H9 (cell line): ENCODE data around the gene COL4A4. TPM values are rescaled to one million over a fixed set of nuclear protein-coding genes. Genes with fewer than 3 reads are reported as not detected.

Experiments used
- DNase-seq: peaks from one replicate; pipeline ENCODE4 v3.0.0-alpha.2; 2017
- H2AFZ ChIP-seq: one replicate; pipeline ENCODE4 v1.6.1; 2013; ENCODE audit warnings: mild to moderate bottlenecking, low read length, control low read depth, moderate library complexity
- H2AK5ac ChIP-seq: 2 replicates; pipeline ENCODE4 v1.6.1; 2013; ENCODE audit warnings: low read length, control low read depth, mixed read lengths; ENCODE audit not compliant: insufficient read length
- H2BK120ac ChIP-seq: one replicate; pipeline ENCODE4 v1.6.1; 2013; ENCODE audit warnings: low read depth, mild to moderate bottlenecking, low read length, control low read depth, inconsistent platforms; ENCODE audit not compliant: poor library complexity, severe bottlenecking
- H2BK12ac ChIP-seq: 2 replicates; pipeline ENCODE4 v1.6.1; 2013; ENCODE audit warnings: low read length, control low read depth, mixed read lengths, low read depth; ENCODE audit not compliant: insufficient read length
- H2BK15ac ChIP-seq: 2 replicates; pipeline ENCODE4 v1.6.1; 2013; ENCODE audit warnings: low read depth, low read length, control low read depth
- H2BK20ac ChIP-seq: one replicate; pipeline ENCODE4 v1.6.1; 2013; ENCODE audit warnings: low read depth, mild to moderate bottlenecking, low read length, control low read depth, inconsistent platforms; ENCODE audit not compliant: poor library complexity, severe bottlenecking
- H2BK5ac ChIP-seq: 2 replicates; pipeline ENCODE4 v1.6.1; 2013; ENCODE audit warnings: low read length, control low read depth, mixed read lengths; ENCODE audit not compliant: insufficient read length
- H3K14ac ChIP-seq: 2 replicates; pipeline ENCODE4 v1.6.1; 2013; ENCODE audit warnings: low read length, control low read depth; ENCODE audit not compliant: insufficient read depth
- H3K18ac ChIP-seq: 2 replicates; pipeline ENCODE4 v1.6.1; 2013; ENCODE audit warnings: low read depth, mild to moderate bottlenecking, mixed read lengths, low read length, control low read depth; ENCODE audit not compliant: insufficient read length
- H3K23ac ChIP-seq: 2 replicates; pipeline ENCODE4 v1.6.1; 2013; ENCODE audit warnings: low read length, control low read depth, mixed read lengths, low read depth; ENCODE audit not compliant: insufficient read length
- H3K23me2 ChIP-seq: 2 replicates; pipeline ENCODE4 v1.6.1; 2013; ENCODE audit warnings: low read depth, mild to moderate bottlenecking, mixed read lengths, low read length, control low read depth; ENCODE audit not compliant: insufficient read length, poor library complexity, severe bottlenecking
- H3K27ac ChIP-seq: 2 replicates; pipeline ENCODE4 v1.5.1; 2013; ENCODE audit warnings: low read length, control low read depth, mixed read lengths, low read depth; ENCODE audit not compliant: insufficient read length
- H3K27me3 ChIP-seq: 2 replicates; pipeline ENCODE4 v1.6.1; 2013; ENCODE audit warnings: low read length, control low read depth, inconsistent platforms; ENCODE audit not compliant: insufficient read depth
- H3K4ac ChIP-seq: 2 replicates; pipeline ENCODE4 v1.6.1; 2013; ENCODE audit warnings: low read depth, mild to moderate bottlenecking, control low read depth, inconsistent platforms, low read length, moderate library complexity
- H3K4me1 ChIP-seq: 2 replicates; pipeline ENCODE4 v1.6.1; 2013; ENCODE audit warnings: low read length, control low read depth, inconsistent platforms; ENCODE audit not compliant: insufficient read depth
- H3K4me2 ChIP-seq: 2 replicates; pipeline ENCODE4 v1.6.1; 2013; ENCODE audit warnings: low read length, control low read depth, mixed read lengths; ENCODE audit not compliant: insufficient read length, insufficient read depth
- H3K56ac ChIP-seq: 2 replicates; pipeline ENCODE4 v1.6.1; 2013; ENCODE audit warnings: low read depth, mild to moderate bottlenecking, mixed read lengths, low read length, control low read depth; ENCODE audit not compliant: insufficient read length
- H3K79me1 ChIP-seq: 2 replicates; pipeline ENCODE4 v1.6.1; 2013; ENCODE audit warnings: low read depth, mild to moderate bottlenecking, moderate library complexity, low read length, control low read depth, inconsistent platforms; ENCODE audit not compliant: insufficient read depth, poor library complexity, severe bottlenecking
- H3K79me2 ChIP-seq: 2 replicates; pipeline ENCODE4 v1.6.1; 2013; ENCODE audit warnings: low read length, control low read depth, inconsistent platforms; ENCODE audit not compliant: insufficient read depth
- H3K9ac ChIP-seq: 2 replicates; pipeline ENCODE4 v1.6.1; 2013; ENCODE audit warnings: low read length, control low read depth, mixed read lengths; ENCODE audit not compliant: insufficient read length; ENCODE audit errors: extremely low read depth
- H3K9me3 ChIP-seq: one replicate; pipeline ENCODE4 v1.6.1; 2013; ENCODE audit warnings: low read depth, low read length, inconsistent platforms; ENCODE audit not compliant: control insufficient read depth
- H3T11ph ChIP-seq: one replicate; pipeline ENCODE4 v1.6.1; 2013; ENCODE audit warnings: mild to moderate bottlenecking, low read length, control low read depth, inconsistent platforms
- H4K20me1 ChIP-seq: one replicate; pipeline ENCODE4 v1.6.1; 2013; ENCODE audit not compliant: control insufficient read depth, insufficient read length, insufficient read depth
- H4K5ac ChIP-seq: 2 replicates; pipeline ENCODE4 v1.6.1; 2013; ENCODE audit warnings: low read depth, mild to moderate bottlenecking, mixed read lengths, low read length, control low read depth; ENCODE audit not compliant: insufficient read length
- H4K8ac ChIP-seq: replicated peaks from 2 replicates; pipeline ENCODE4 v1.6.1; 2013; ENCODE audit warnings: low read length, control low read depth, mixed read lengths, low read depth; ENCODE audit not compliant: insufficient read length
- H4K91ac ChIP-seq: 2 replicates; pipeline ENCODE4 v1.6.1; 2013; ENCODE audit warnings: low read depth, mild to moderate bottlenecking, moderate library complexity, mixed read lengths, low read length, control low read depth; ENCODE audit not compliant: insufficient read length
- H3K27ac Mint-ChIP-seq, 3 experiments: 2 replicates in 2 of 3; 3 replicates in 1 of 3; pipeline ENCODE4 v1.8.0; 2020 to 2021; ENCODE audit warnings: mixed read lengths in 3 of 3, mild to moderate bottlenecking in 1 of 3, moderate library complexity in 1 of 3
- H3K27me3 Mint-ChIP-seq: 2 replicates; pipeline ENCODE4 v1.8.0; 2021; ENCODE audit warnings: low read depth, mild to moderate bottlenecking, moderate library complexity, mixed read lengths
- H3K36me3 Mint-ChIP-seq, 3 experiments: 2 replicates in 2 of 3; 3 replicates in 1 of 3; pipeline ENCODE4 v1.8.0; 2020 to 2021; ENCODE audit warnings: low read depth in 3 of 3, mixed read lengths in 3 of 3; ENCODE audit not compliant: insufficient read depth in 1 of 3
- H3K4me1 Mint-ChIP-seq, 2 experiments: 2 replicates each; pipeline ENCODE4 v1.8.0; 2020; ENCODE audit warnings: mixed read lengths in 2 of 2
- H3K4me3 Mint-ChIP-seq, 2 experiments: 2 replicates in 1 of 2; 3 replicates in 1 of 2; pipeline ENCODE4 v1.8.0; 2020 to 2021; ENCODE audit warnings: mild to moderate bottlenecking in 2 of 2, mixed read lengths in 2 of 2, moderate library complexity in 1 of 2
- H3K9me3 Mint-ChIP-seq, 2 experiments: 2 replicates in 1 of 2; 3 replicates in 1 of 2; pipeline ENCODE4 v1.8.0; 2020; ENCODE audit warnings: mild to moderate bottlenecking in 2 of 2, mixed read lengths in 2 of 2, moderate library complexity in 1 of 2
- CTCF ChIP-seq: fragments of 200-600 bp; sonication (generic); conservative IDR thresholded peaks from 3 replicates; pipeline ENCODE4 v1.8.0; 2021; ENCODE audit warnings: antibody characterized with exemption, mild to moderate bottlenecking
- WGBS: extraction: QIAGEN DNeasy Blood & Tissue Kit; methylation state at CpG from one replicate; pipeline ENCODE4 v1.1.7; 2013; ENCODE audit warnings: missing lambda C conversion rate, low lambda C conversion rate, mixed read lengths; ENCODE audit not compliant: insufficient read length; ENCODE audit errors: extremely low coverage; 5-methylcytosine and 5-hydroxymethylcytosine counted together
- total RNA-seq: library from RNA; stranded (reverse); gene quantifications from 2 replicates; pipeline ENCODE4 v1.2.1, GENCODE V29; 2021

The COL4A4 gene
- total RNA-seq, 1 experiment from 2014 or later, result 0.92 TPM

- no CpG with 5 or more reads among the region's 2 CpGs for WGBS
- H3K27ac Mint-ChIP-seq, result no peak overlapping the region
- Histone ChIP-seq H3K23ac (no peak overlapping the region), H2BK12ac (no peak overlapping the region), H3K14ac (no peak overlapping the region), H2BK5ac (no peak overlapping the region), H3K4ac (no peak overlapping the region), H2BK15ac (no peak overlapping the region), H3K56ac (no peak overlapping the region), H2BK120ac (no peak overlapping the region), H2AK5ac (no peak overlapping the region), H4K91ac (no peak overlapping the region), H3K4me2 (no peak overlapping the region), H2BK20ac (no peak overlapping the region), H3K23me2 (no peaks in the 10 kb centered on the region), H3K27ac (no peak overlapping the region), H4K5ac (no peak overlapping the region), H3K18ac (no peak overlapping the region), H4K8ac (no peak overlapping the region), H2AFZ (no peak overlapping the region), H3K9me3 (no peaks in the 10 kb centered on the region), H3K4me1 (peaks cover 11% of the 10 kb centered on the region; the same call in 1 of the 2 replicates), H3K27me3 (no peaks in the 10 kb centered on the region), H3K79me1 (no peaks in the 10 kb centered on the region), H3T11ph (no peak overlapping the region), H4K20me1 (no peaks in the 10 kb centered on the region), H3K9ac (no peak overlapping the region), H3K79me2 (no peaks in the 10 kb centered on the region)
- TF ChIP-seq CTCF, result no peak
- 0 out of 2 replicates have a peak, but pooled peaks cover 3% of the 10 kb centered on the region for H3K27me3 Mint-ChIP-seq
- H3K36me3 Mint-ChIP-seq, result peaks cover 0 to 5% (median 0%) of the 10 kb centered on the region in 3 experiments; a peak in 2 of 7 replicates
- peaks cover 33 to 42% of the 10 kb centered on the region in 2 experiments for H3K4me1 Mint-ChIP-seq
- no peak overlapping the region for H3K4me3 Mint-ChIP-seq
- no peak for DNase-seq
- no peaks in the 10 kb centered on the region; a peak in 2 of 5 replicates for H3K9me3 Mint-ChIP-seq
These were observed 19.8 kb upstream of the COL4A4 start for GRCh38 chr2:227183657-227184367.
